Endothelial cell of umbilical vein (primary cell): ENCODE results near the gene SHISA6. TPM values are rescaled to one million over a fixed set of nuclear protein-coding genes. Genes with fewer than 3 reads are reported as not detected.

Source experiments
- BruUV-seq: library from RNA; stranded (reverse); fragments of 400-500 nt; replicated peaks from 2 replicates; lab custom pipeline; 2021; lab: Mats Ljungman, UMichigan
- CTCF ChIA-PET: fragments of 300-600, 350-600 bp; sonication (Branson Sonifier 250); formaldehyde crosslinking; loops from one replicate; lab custom pipeline; 2021; ENCODE audit warnings: antibody characterized with exemption, inconsistent platforms; lab: Charles Lee
- POLR2A ChIA-PET: fragments of 300-600, 350-600 bp; sonication (Branson Sonifier 250); formaldehyde crosslinking; loops from one replicate; lab custom pipeline; 2021; ENCODE audit warnings: antibody characterized with exemption, inconsistent platforms; lab: Charles Lee
- DNase-seq: peaks from one replicate; pipeline ENCODE4 v3.0.0-alpha.2; 2011; ENCODE audit warnings: low read depth, low spot score
- FAIRE-seq: peaks from 2 replicates; lab custom pipeline; 2011; peaks lifted over from hg19 to GRCh38; lab: Jason Lieb, UNC
- H2AFZ ChIP-seq: 2 replicates; pipeline ENCODE4 v1.6.0; 2012; ENCODE audit warnings: low read depth, low read length, control low read depth, inconsistent platforms
- H3K27ac ChIP-seq: 2 replicates; pipeline ENCODE4 v1.5.1; 2011; ENCODE audit warnings: low read depth, mild to moderate bottlenecking, control low read depth, low read length, moderate library complexity; ENCODE audit not compliant: insufficient read depth
- H3K27me3 ChIP-seq, 2 experiments: 2 replicates each; pipeline versions ENCODE4 v1.6.0 to v1.6.1; 2011; ENCODE audit warnings: low read length in 2 of 2, mixed read lengths in 1 of 2; ENCODE audit not compliant: control insufficient read depth in 2 of 2, insufficient read depth in 2 of 2
- H3K36me3 ChIP-seq, 2 experiments: 2 replicates in 1 of 2; 3 replicates in 1 of 2; pipeline ENCODE4 v1.5.1; 2011; ENCODE audit warnings: low read length in 2 of 2, mild to moderate bottlenecking in 1 of 2, moderate library complexity in 1 of 2; ENCODE audit not compliant: control insufficient read depth in 2 of 2, insufficient read depth in 2 of 2; ENCODE audit errors: extremely low read depth in 1 of 2
- H3K4me1 ChIP-seq: 3 replicates; pipeline ENCODE4 v1.5.1; 2011; ENCODE audit warnings: mild to moderate bottlenecking, low read length; ENCODE audit not compliant: control insufficient read depth, insufficient read depth; ENCODE audit errors: extremely low read depth
- H3K4me2 ChIP-seq: 2 replicates; pipeline ENCODE4 v1.6.1; 2011; ENCODE audit warnings: low read length, control low read depth, mixed read lengths; ENCODE audit not compliant: insufficient read depth
- H3K4me3 ChIP-seq, 3 experiments: fragments of 200-600 bp in 1 of 3; sonication (generic), shearing (Covaris generic) in 1 of 3; replicated peaks in 1 of 3; 2 replicates each; pipeline ENCODE4 v1.5.1; 2011 to 2016; ENCODE audit warnings: control low read depth in 3 of 3, low read length in 3 of 3, mild to moderate bottlenecking in 2 of 3, inconsistent platforms in 1 of 3, low read depth in 1 of 3, moderate library complexity in 1 of 3; ENCODE audit not compliant: insufficient read depth in 1 of 3
- H3K79me2 ChIP-seq: 2 replicates; pipeline ENCODE4 v1.6.0; 2012; ENCODE audit warnings: low read length, inconsistent platforms; ENCODE audit not compliant: control insufficient read depth, insufficient read depth
- H3K9ac ChIP-seq: replicated peaks from 2 replicates; pipeline ENCODE3; 2011; ENCODE audit warnings: low read length, control low read depth; ENCODE audit not compliant: insufficient read depth; ENCODE audit errors: extremely low read depth
- H3K9me1 ChIP-seq: replicated peaks from 3 replicates; pipeline ENCODE4 v1.6.0; 2011; ENCODE audit warnings: mild to moderate bottlenecking, low read length; ENCODE audit not compliant: control insufficient read depth, insufficient read depth; ENCODE audit errors: extremely low read depth
- H3K9me3 ChIP-seq: replicated peaks from 2 replicates; pipeline ENCODE4 v1.5.1; 2012; ENCODE audit warnings: low read length, inconsistent platforms; ENCODE audit not compliant: control insufficient read depth, insufficient read depth
- H4K20me1 ChIP-seq: replicated peaks from 2 replicates; pipeline ENCODE3; 2011; ENCODE audit warnings: mild to moderate bottlenecking, low read length; ENCODE audit not compliant: control insufficient read depth, insufficient read depth; ENCODE audit errors: extremely low read depth
- CTCF ChIP-seq, 2 donors: IDR thresholded peaks; 1 replicate in 1 of 2; 2 replicates in 1 of 2; pipeline ENCODE4 v1.5.1; 2011; ENCODE audit warnings: low read length in 2 of 2, mild to moderate bottlenecking in 2 of 2, moderate library complexity in 2 of 2, control low read depth in 1 of 2, inconsistent platforms in 1 of 2, low read depth in 1 of 2; ENCODE audit not compliant: insufficient read depth in 1 of 2; ENCODE audit errors: extremely low read depth in 1 of 2
- EZH2 ChIP-seq: IDR thresholded peaks from 2 replicates; pipeline ENCODE4 v1.6.1; 2012; ENCODE audit warnings: borderline replicate concordance, low read depth, mild to moderate bottlenecking, moderate library complexity, low read length, inconsistent platforms; ENCODE audit not compliant: severe bottlenecking
- FOS ChIP-seq: IDR thresholded peaks from 2 replicates; pipeline ENCODE4 v1.6.1; 2011; ENCODE audit warnings: mild to moderate bottlenecking, low read length, moderate library complexity, borderline replicate concordance; ENCODE audit not compliant: insufficient read depth
- GATA2 ChIP-seq: IDR thresholded peaks from 2 replicates; pipeline ENCODE4 v1.7.0; 2011; ENCODE audit warnings: low read depth, mild to moderate bottlenecking, moderate library complexity, mixed read lengths, low read length; ENCODE audit not compliant: insufficient read length, insufficient read depth
- JUN ChIP-seq: IDR thresholded peaks from 2 replicates; pipeline ENCODE4 v1.6.1; 2011; ENCODE audit warnings: borderline replicate concordance, low read depth; ENCODE audit not compliant: insufficient read length, insufficient read depth
- MAX ChIP-seq: IDR thresholded peaks from 2 replicates; pipeline ENCODE4 v1.6.1; 2011; ENCODE audit not compliant: insufficient read depth, insufficient read length
- MYC ChIP-seq: IDR thresholded peaks from one replicate; pipeline ENCODE4 v1.6.1; 2011; ENCODE audit warnings: mild to moderate bottlenecking, low read depth, low read length
- POLR2A ChIP-seq: IDR thresholded peaks from 2 replicates; pipeline ENCODE4 v1.6.1; 2012; ENCODE audit warnings: low read depth, mild to moderate bottlenecking, control low read depth, low read length
- POLR2AphosphoS5 ChIP-seq: IDR thresholded peaks from 2 replicates; pipeline ENCODE4 v1.6.1; 2012; ENCODE audit warnings: low read depth, mild to moderate bottlenecking, control low read depth, low read length, moderate library complexity; ENCODE audit not compliant: insufficient read depth
- dilution Hi-C: fragments of 300-500 bp; cut with MboI; formaldehyde crosslinking; loops from one replicate; pipeline ENCODE4 v1.15.0; 2019; ENCODE audit warnings: low sequenced_read_pairs; ENCODE audit not compliant: extremely low pct_ligation_motif_present
- intact Hi-C: fragments of 100-400 bp; cut with micrococcal nuclease; formaldehyde crosslinking; loops from one replicate; pipeline ENCODE4 v1.10.0; 2022
- polyA plus RNA-seq, 4 experiments: library from polyadenylated mRNA; depleted of rRNA in 3 of 4; stranded (reverse) in 3 of 4; unstranded in 1 of 4; fragments of >200 nt; gene quantifications; 2 replicates each; pipeline versions ENCODE4 v1.2.1 to v1.2.3, GENCODE V29; 2011 to 2012; ENCODE audit warnings: missing spikeins in 1 of 4
- total RNA-seq: library from RNA; stranded (reverse); gene quantifications from 2 replicates; pipeline ENCODE4 v1.2.3, GENCODE V29; 2021

Gene SHISA6
- total and polyA plus RNA-seq, 2 donors (not counting 3 experiments of a cell fraction or from before 2014, with no cell fraction given) = not detected

- dilution Hi-C loops (no loop called here), intact Hi-C loops (no loop called here)
- Histone ChIP-seq H2AFZ (no peak overlapping the region), H3K9me3 (peaks cover 4% of the 10 kb centered on the region), H3K27me3 (no peaks in the 10 kb centered on the region), H4K20me1 (no peaks in the 10 kb centered on the region), H3K79me2 (no peaks in the 10 kb centered on the region), H3K4me1 (no peaks in the 10 kb centered on the region), H3K4me3 (no peak overlapping the region), H3K4me2 (no peak overlapping the region), H3K9ac (no peak overlapping the region), H3K36me3 (no peaks in the 10 kb centered on the region), H3K9me1 (no peaks in the 10 kb centered on the region), H3K27ac (no peak overlapping the region)
- DNase-seq (no peak), FAIRE-seq (no peak)
- ChIA-PET CTCF (no interaction called here), POLR2A (no interaction called here)
- BruUV-seq = no TSS peak
- TF ChIP-seq MAX = no peak
- no peak for TF ChIP-seq FOS
- no peak for TF ChIP-seq CTCF (IDR thresholded peaks at IDR 0.05; ENCODE audit: extremely low read depth in 1 of 2, insufficient read depth in 1 of 2, low read depth in 1 of 2, low read length in 2 of 2)
- TF ChIP-seq POLR2AphosphoS5 = no peak
- no peak for TF ChIP-seq JUN
- TF ChIP-seq POLR2A = no peak
- no peak for TF ChIP-seq EZH2
- no peak for TF ChIP-seq MYC
- TF ChIP-seq GATA2 = no peak
Observed at GRCh38 chr17:11250161-11250560, 9.1 kb downstream of the SHISA6 start.
